ENCODE measurements around the gene AGPAT3.

- TF ChIP-seq CTCF (IDR thresholded peaks at IDR 0.05) = no peak
- no peak for TF ChIP-seq POLR2A (IDR thresholded peaks at IDR 0.05)
Measured at GRCh38 chr21:44024257-44024656, 159.2 kb downstream of the AGPAT3 start.
